OCI-LY7 (cell line): ENCODE measurements around the gene ASXL1.

Experiments used
- CTCF ChIP-seq: fragments of 200-600 bp; sonication (generic); conservative IDR thresholded peaks from 2 replicates; pipeline ENCODE4 v1.5.1; 2014; ENCODE audit warnings: mild to moderate bottlenecking, antibody characterized with exemption, low read length, moderate library complexity, mixed read lengths
- EZH2phosphoT487 ChIP-seq: fragments of 200-600 bp; sonication (generic); IDR thresholded peaks from 2 replicates; pipeline ENCODE4 v1.6.1; 2018; ENCODE audit warnings: low read depth, borderline replicate concordance, mild to moderate bottlenecking, mixed run types, antibody characterized with exemption, low read length, moderate library complexity, mixed read lengths

GRCh38 chr20:32435449-32436107, 77.4 kb downstream of the ASXL1 start:
- TF ChIP-seq CTCF (no peak), EZH2phosphoT487 (no peak)
